CD14-positive monocyte (primary cell): ENCODE data around the gene CD37. TPM values are rescaled to one million over a fixed set of nuclear protein-coding genes. Genes with fewer than 3 reads are reported as not detected.

Source experiments
- DNase-seq, 3 donors: peaks; one replicate each; pipeline ENCODE4 v3.0.0-alpha.2; 2011 to 2022
- H2AFZ ChIP-seq: 2 replicates; pipeline ENCODE4 v1.6.0; 2012; ENCODE audit warnings: mild to moderate bottlenecking, low read depth, low read length, inconsistent platforms; ENCODE audit not compliant: insufficient read depth, poor library complexity, severe bottlenecking
- H3K27ac ChIP-seq, 2 donors: 1 replicate in 1 of 2; 2 replicates in 1 of 2; pipeline ENCODE4 v1.5.1; 2012 to 2013; ENCODE audit warnings: low read length in 2 of 2, control low read depth in 1 of 2, inconsistent platforms in 1 of 2, low read depth in 1 of 2, mild to moderate bottlenecking in 1 of 2
- H3K27me3 ChIP-seq, 2 donors: one replicate each; pipeline versions ENCODE4 v1.6.0 to v1.6.1; 2011 to 2013; ENCODE audit warnings: low read length in 2 of 2; ENCODE audit not compliant: control insufficient read depth in 2 of 2, insufficient read depth in 2 of 2
- H3K36me3 ChIP-seq, 2 donors: replicated peaks in 1 of 2; 1 replicate in 1 of 2; 2 replicates in 1 of 2; pipeline versions ENCODE4 v1.5.1 to v1.6.1; 2012 to 2013; ENCODE audit warnings: low read length in 2 of 2, control low read depth in 1 of 2, inconsistent platforms in 1 of 2, mild to moderate bottlenecking in 1 of 2; ENCODE audit not compliant: insufficient read depth in 2 of 2, control insufficient read depth in 1 of 2
- H3K4me1 ChIP-seq, 2 donors: 1 replicate in 1 of 2; 2 replicates in 1 of 2; pipeline versions ENCODE4 v1.5.1 to v1.6.1; 2012 to 2013; ENCODE audit warnings: low read length in 2 of 2, control low read depth in 1 of 2, inconsistent platforms in 1 of 2, mild to moderate bottlenecking in 1 of 2, moderate library complexity in 1 of 2; ENCODE audit not compliant: insufficient read depth in 2 of 2, control insufficient read depth in 1 of 2
- H3K4me2 ChIP-seq: replicated peaks from 2 replicates; pipeline ENCODE3; 2012; ENCODE audit warnings: low read length, moderate library complexity, mild to moderate bottlenecking; ENCODE audit not compliant: poor library complexity, severe bottlenecking; ENCODE audit errors: extremely low read depth
- H3K4me3 ChIP-seq, 3 experiments: fragments of 200-600 bp in 1 of 3; sonication (generic) in 1 of 3; replicated peaks in 1 of 3; 1 replicate in 2 of 3; 2 replicates in 1 of 3; pipeline ENCODE4 v1.5.1; 2011 to 2013; ENCODE audit warnings: low read length in 3 of 3, mild to moderate bottlenecking in 3 of 3, control low read depth in 2 of 3, low read depth in 2 of 3, inconsistent platforms in 1 of 3, moderate library complexity in 1 of 3
- H3K79me2 ChIP-seq: 2 replicates; pipeline ENCODE4 v1.6.0; 2012; ENCODE audit warnings: mild to moderate bottlenecking, control low read depth, inconsistent platforms, low read length, moderate library complexity; ENCODE audit not compliant: insufficient read depth
- H3K9ac ChIP-seq: 2 replicates; pipeline ENCODE4 v1.6.0; 2017; ENCODE audit warnings: low read length, mild to moderate bottlenecking; ENCODE audit not compliant: insufficient read depth, poor library complexity, severe bottlenecking
- H3K9me3 ChIP-seq, 2 donors: replicated peaks in 1 of 2; 1 replicate in 1 of 2; 2 replicates in 1 of 2; pipeline versions ENCODE4 v1.5.1 to v1.6.1; 2012 to 2013; ENCODE audit warnings: low read length in 2 of 2, control low read depth in 1 of 2; ENCODE audit not compliant: control insufficient read depth in 1 of 2, insufficient read depth in 1 of 2
- H4K20me1 ChIP-seq: 2 replicates; pipeline ENCODE4 v1.6.0; 2012; ENCODE audit warnings: mild to moderate bottlenecking, low read length, control low read depth, moderate library complexity; ENCODE audit not compliant: insufficient read depth
- H3K27ac Mint-ChIP-seq, 7 donors: one replicate each; pipeline ENCODE4 v1.8.0; 2020; ENCODE audit warnings: mild to moderate bottlenecking in 7 of 7, mixed read lengths in 7 of 7, moderate library complexity in 6 of 7, inconsistent platforms in 2 of 7
- H3K27me3 Mint-ChIP-seq, 3 donors: one replicate each; pipeline ENCODE4 v1.8.0; 2021 to 2022; ENCODE audit warnings: low read depth in 3 of 3, mild to moderate bottlenecking in 3 of 3, mixed read lengths in 3 of 3, moderate library complexity in 3 of 3, inconsistent platforms in 1 of 3
- H3K36me3 Mint-ChIP-seq, 2 donors: one replicate each; pipeline ENCODE4 v1.8.0; 2020; ENCODE audit warnings: mixed read lengths in 2 of 2, inconsistent platforms in 1 of 2, mild to moderate bottlenecking in 1 of 2
- H3K4me1 Mint-ChIP-seq: one replicate; pipeline ENCODE4 v1.8.0; 2020; ENCODE audit warnings: mild to moderate bottlenecking, mixed read lengths
- H3K4me3 Mint-ChIP-seq, 2 donors: one replicate each; pipeline ENCODE4 v1.8.0; 2020; ENCODE audit warnings: mild to moderate bottlenecking in 2 of 2, mixed read lengths in 2 of 2, moderate library complexity in 1 of 2
- H3K9me3 Mint-ChIP-seq, 7 donors: one replicate each; pipeline ENCODE4 v1.8.0; 2020 to 2022; ENCODE audit warnings: mixed read lengths in 7 of 7, mild to moderate bottlenecking in 6 of 7, moderate library complexity in 6 of 7, inconsistent platforms in 2 of 7
- WGBS: methylation state at CpG from one replicate; pipeline ENCODE4 v1.1.5; 2013; ENCODE audit warnings: missing lambda C conversion rate; ENCODE audit not compliant: insufficient coverage; 5-methylcytosine and 5-hydroxymethylcytosine counted together
- intact Hi-C, 2 donors: fragments of 100-400 bp; cut with micrococcal nuclease; formaldehyde crosslinking; loops; one replicate each; pipeline versions ENCODE4 v1.15.0 to v1.15.1; 2023
- polyA plus RNA-seq, 3 donors: library from polyadenylated mRNA; depleted of rRNA in 1 of 3; unstranded in 2 of 3; stranded (reverse) in 1 of 3; fragments of 300-500 nt in 2 of 3; fragments of >200 nt in 1 of 3; fragmentation: Illumina TruSeq in 2 of 3; gene quantifications; 1 replicate in 2 of 3; 2 replicates in 1 of 3; pipeline ENCODE4 v1.2.3, GENCODE V29; 2012 to 2021
- TF ChIP-seq, protein P1 (sequence below): fragments of 200-600 bp; IDR thresholded peaks from one replicate; pipeline ENCODE4 v1.8.0; 2022; ENCODE audit warnings: antibody characterized with exemption, mild to moderate bottlenecking

The CD37 gene
- polyA plus RNA-seq, 3 donors: 147 to 380 (median 194) TPM

DNA sequence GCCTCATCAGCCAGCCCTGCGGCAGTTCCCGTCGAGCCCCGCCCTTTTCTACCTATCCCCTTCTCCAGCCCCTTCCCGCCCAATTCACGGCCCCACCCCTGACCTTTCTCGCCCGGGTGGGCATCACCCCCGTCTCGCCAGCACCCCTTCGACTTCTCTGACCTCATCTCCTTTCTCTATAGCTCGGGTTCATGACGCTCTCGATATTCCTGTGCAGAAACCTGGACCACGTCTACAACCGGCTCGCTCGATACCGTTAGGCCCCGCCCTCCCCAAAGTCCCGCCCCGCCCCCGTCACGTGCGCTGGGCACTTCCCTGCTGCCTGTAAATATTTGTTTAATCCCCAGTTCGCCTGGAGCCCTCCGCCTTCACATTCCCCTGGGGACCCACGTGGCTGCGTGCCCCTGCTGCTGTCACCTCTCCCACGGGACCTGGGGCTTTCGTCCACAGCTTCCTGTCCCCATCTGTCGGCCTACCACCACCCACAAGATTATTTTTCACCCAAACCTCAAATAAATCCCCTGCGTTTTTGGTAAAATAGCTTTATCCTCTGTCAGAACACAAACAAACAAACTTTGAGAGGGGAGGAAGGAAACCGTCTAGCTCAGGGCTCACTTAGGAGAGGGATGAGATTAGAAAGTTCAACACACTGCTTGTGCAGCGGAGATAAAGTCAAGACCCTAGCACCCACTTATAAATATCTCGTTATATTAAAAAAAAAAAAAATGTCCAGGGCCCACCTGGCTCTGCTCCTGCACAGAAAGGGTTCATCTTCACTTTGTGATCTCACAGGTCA, 5.1 kb downstream of the CD37 start:
- TF ChIP-seq, protein P1, sequence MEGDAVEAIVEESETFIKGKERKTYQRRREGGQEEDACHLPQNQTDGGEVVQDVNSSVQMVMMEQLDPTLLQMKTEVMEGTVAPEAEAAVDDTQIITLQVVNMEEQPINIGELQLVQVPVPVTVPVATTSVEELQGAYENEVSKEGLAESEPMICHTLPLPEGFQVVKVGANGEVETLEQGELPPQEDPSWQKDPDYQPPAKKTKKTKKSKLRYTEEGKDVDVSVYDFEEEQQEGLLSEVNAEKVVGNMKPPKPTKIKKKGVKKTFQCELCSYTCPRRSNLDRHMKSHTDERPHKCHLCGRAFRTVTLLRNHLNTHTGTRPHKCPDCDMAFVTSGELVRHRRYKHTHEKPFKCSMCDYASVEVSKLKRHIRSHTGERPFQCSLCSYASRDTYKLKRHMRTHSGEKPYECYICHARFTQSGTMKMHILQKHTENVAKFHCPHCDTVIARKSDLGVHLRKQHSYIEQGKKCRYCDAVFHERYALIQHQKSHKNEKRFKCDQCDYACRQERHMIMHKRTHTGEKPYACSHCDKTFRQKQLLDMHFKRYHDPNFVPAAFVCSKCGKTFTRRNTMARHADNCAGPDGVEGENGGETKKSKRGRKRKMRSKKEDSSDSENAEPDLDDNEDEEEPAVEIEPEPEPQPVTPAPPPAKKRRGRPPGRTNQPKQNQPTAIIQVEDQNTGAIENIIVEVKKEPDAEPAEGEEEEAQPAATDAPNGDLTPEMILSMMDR: no peak
- Histone ChIP-seq H4K20me1 (peaks cover 39% of the 10 kb centered on the region), H3K79me2 (peaks cover 29% of the 10 kb centered on the region), H3K9me3 (no peaks in the 10 kb centered on the region), H3K4me2 (no peak overlapping the region), H3K9ac (no peak overlapping the region), H2AFZ (no peak overlapping the region), H3K4me1 (peaks cover 19 to 41% of the 10 kb centered on the region in 2 donors), H3K27me3 (no peaks in the 10 kb centered on the region), H3K4me3 (no peak overlapping the region), H3K36me3 (peaks cover 22 to 40% of the 10 kb centered on the region in 2 donors), H3K27ac (no peak overlapping the region)
- 66% methylated on average over 28 of the region's 36 CpGs for WGBS
- Mint-ChIP-seq H3K4me1 (peaks cover 36% of the 10 kb centered on the region), H3K27ac (peak overlapping the region in 5 of 7 donors; percentile 40 to 87 (median 58)), H3K4me3 (no peak overlapping the region), H3K36me3 (peaks cover 24 to 40% of the 10 kb centered on the region in 2 donors), H3K27me3 (peaks cover 0 to 3% (median 2%) of the 10 kb centered on the region in 3 donors), H3K9me3 (peaks cover 0 to 6% (median 0%) of the 10 kb centered on the region in 7 donors)
- DNase-seq: no peak
- intact Hi-C loops: no loop called here

- intact Hi-C loops: no loop called here
- Histone ChIP-seq H3K4me3 (no peak overlapping the region), H2AFZ (no peak overlapping the region), H3K4me2 (no peak overlapping the region), H3K4me1 (peaks cover 14 to 34% of the 10 kb centered on the region in 2 donors), H3K27me3 (no peaks in the 10 kb centered on the region), H4K20me1 (peaks cover 39% of the 10 kb centered on the region), H3K9me3 (no peaks in the 10 kb centered on the region), H3K27ac (no peak overlapping the region), H3K9ac (no peak overlapping the region), H3K79me2 (peaks cover 21% of the 10 kb centered on the region), H3K36me3 (peaks cover 22 to 40% of the 10 kb centered on the region in 2 donors)
- Mint-ChIP-seq H3K9me3 (peaks cover 0 to 6% (median 0%) of the 10 kb centered on the region in 7 donors), H3K36me3 (peaks cover 24 to 40% of the 10 kb centered on the region in 2 donors), H3K27me3 (peaks cover 0 to 3% (median 0%) of the 10 kb centered on the region in 3 donors), H3K4me3 (no peak overlapping the region), H3K4me1 (peaks cover 32% of the 10 kb centered on the region), H3K27ac (peak overlapping the region in 3 of 7 donors; percentile 16 to 82 (median 35))
- no peak for DNase-seq
- TF ChIP-seq, protein P1: no peak
- 92% methylated on average over 8 of the region's 11 CpGs for WGBS
Observed at GRCh38 chr19:49340865-49341718, 5.9 kb downstream of the CD37 start.
